Osteocyte (in vitro differentiated cells): ENCODE results near the gene IPP. TPM values are rescaled to one million over a fixed set of nuclear protein-coding genes. Genes with fewer than 3 reads are reported as not detected.
"Not testable (repeated sequence)": the region's sequence is repeated elsewhere in the genome, so short reads cannot be mapped to it uniquely, and the experiment has no call there.

Experiments used
- DNase-seq: peaks from one replicate; pipeline ENCODE4 v3.0.0; 2021; ENCODE audit warnings: mixed read lengths; ENCODE audit not compliant: unreplicated experiment; ENCODE audit errors: extremely low spot score
- H3K27ac Mint-ChIP-seq: one replicate; pipeline ENCODE4 v1.8.0; 2021; ENCODE audit warnings: mild to moderate bottlenecking, mixed read lengths; ENCODE audit not compliant: unreplicated experiment
- H3K27me3 Mint-ChIP-seq: one replicate; pipeline ENCODE4 v1.8.0; 2021; ENCODE audit warnings: mixed read lengths; ENCODE audit not compliant: unreplicated experiment
- H3K36me3 Mint-ChIP-seq: one replicate; pipeline ENCODE4 v1.8.0; 2021; ENCODE audit warnings: mixed read lengths; ENCODE audit not compliant: unreplicated experiment
- H3K4me1 Mint-ChIP-seq: one replicate; pipeline ENCODE4 v1.8.0; 2021; ENCODE audit warnings: mixed read lengths; ENCODE audit not compliant: unreplicated experiment
- H3K4me3 Mint-ChIP-seq: one replicate; pipeline ENCODE4 v1.8.0; 2021; ENCODE audit warnings: mild to moderate bottlenecking, moderate library complexity, mixed read lengths; ENCODE audit not compliant: unreplicated experiment
- H3K9me3 Mint-ChIP-seq: one replicate; pipeline ENCODE4 v1.8.0; 2021; ENCODE audit warnings: mixed read lengths; ENCODE audit not compliant: unreplicated experiment
- total RNA-seq: library from RNA; stranded (reverse); gene quantifications from 2 replicates; pipeline ENCODE4 v1.2.1, GENCODE V29; 2021
- TF ChIP-seq, protein P1 (sequence below): fragments of 200-600 bp; sonication (generic); IDR thresholded peaks from 2 replicates; pipeline ENCODE4 v1.5.0; 2021; ENCODE audit warnings: antibody characterized with exemption, mild to moderate bottlenecking, moderate library complexity

The IPP gene
- total RNA-seq, 1 donor from 2014 or later, result 21.9 TPM

DNA sequence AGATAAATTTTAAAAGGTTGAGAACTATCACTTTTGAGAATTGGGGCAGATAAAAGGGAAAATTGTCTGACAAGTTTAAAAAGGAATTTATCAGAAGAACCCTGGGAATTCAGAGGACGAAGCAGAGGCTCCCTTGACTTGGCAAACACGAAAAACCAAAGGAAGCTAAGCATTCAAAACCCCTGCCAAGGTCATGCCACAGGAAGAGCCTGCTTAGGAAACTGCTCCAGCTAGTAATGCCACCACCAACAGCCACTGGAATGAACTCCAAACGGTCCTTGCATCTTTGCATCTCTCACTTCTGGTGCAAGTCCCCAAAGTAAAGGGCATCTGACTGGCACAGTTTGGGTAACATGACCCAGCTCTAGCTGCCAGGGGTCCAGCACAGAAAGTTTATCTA, 71.3 kb downstream of the IPP start:
- Mint-ChIP-seq H3K36me3 (no peaks in the 10 kb centered on the region), H3K27ac (peak overlapping the region; percentile 56), H3K4me1 (peaks cover 68% of the 10 kb centered on the region), H3K9me3 (no peaks in the 10 kb centered on the region), H3K27me3 (no peaks in the 10 kb centered on the region), H3K4me3 (peak overlapping the region; percentile 35)
- DNase-seq, result no peak
- TF ChIP-seq, protein P1, sequence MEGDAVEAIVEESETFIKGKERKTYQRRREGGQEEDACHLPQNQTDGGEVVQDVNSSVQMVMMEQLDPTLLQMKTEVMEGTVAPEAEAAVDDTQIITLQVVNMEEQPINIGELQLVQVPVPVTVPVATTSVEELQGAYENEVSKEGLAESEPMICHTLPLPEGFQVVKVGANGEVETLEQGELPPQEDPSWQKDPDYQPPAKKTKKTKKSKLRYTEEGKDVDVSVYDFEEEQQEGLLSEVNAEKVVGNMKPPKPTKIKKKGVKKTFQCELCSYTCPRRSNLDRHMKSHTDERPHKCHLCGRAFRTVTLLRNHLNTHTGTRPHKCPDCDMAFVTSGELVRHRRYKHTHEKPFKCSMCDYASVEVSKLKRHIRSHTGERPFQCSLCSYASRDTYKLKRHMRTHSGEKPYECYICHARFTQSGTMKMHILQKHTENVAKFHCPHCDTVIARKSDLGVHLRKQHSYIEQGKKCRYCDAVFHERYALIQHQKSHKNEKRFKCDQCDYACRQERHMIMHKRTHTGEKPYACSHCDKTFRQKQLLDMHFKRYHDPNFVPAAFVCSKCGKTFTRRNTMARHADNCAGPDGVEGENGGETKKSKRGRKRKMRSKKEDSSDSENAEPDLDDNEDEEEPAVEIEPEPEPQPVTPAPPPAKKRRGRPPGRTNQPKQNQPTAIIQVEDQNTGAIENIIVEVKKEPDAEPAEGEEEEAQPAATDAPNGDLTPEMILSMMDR, result no peak

GRCh38 chr1:45678489-45678888, 72.0 kb downstream of the IPP start:
- H3K4me3 Mint-ChIP-seq, result no peak overlapping the region
- no peaks in the 10 kb centered on the region for H3K27me3 Mint-ChIP-seq
- peak overlapping the region; percentile 56 for H3K27ac Mint-ChIP-seq
- TF ChIP-seq, protein P1, result no peak
- H3K4me1 Mint-ChIP-seq, result peaks cover 69% of the 10 kb centered on the region
- no peaks in the 10 kb centered on the region for H3K36me3 Mint-ChIP-seq
- no peak for DNase-seq
- H3K9me3 Mint-ChIP-seq, result no peaks in the 10 kb centered on the region

DNA sequence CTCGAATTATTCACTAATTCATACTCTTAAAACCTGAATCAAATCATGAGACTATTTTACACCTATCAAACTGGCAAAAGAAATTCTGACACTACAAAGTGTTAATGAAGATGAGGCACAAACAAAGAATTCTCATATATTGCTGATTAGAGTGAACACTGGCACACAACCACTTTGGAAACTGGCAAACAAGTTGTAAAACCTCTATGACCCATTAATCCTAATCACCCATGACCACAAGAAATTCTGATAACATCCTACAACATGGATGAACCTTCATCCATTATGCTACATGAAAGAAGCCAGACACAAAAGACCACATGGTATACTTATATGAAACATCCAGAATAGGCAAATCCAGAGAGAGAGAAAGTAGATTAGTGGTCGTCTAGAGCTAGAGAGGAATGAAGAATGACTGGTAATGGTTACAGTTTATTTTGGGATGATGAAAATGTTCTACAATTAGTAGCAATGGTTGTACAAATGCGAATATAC, 72.7 kb downstream of the IPP start:
- no peak for DNase-seq
- Mint-ChIP-seq H3K36me3 (peaks cover 1% of the 10 kb centered on the region), H3K27me3 (no peaks in the 10 kb centered on the region), H3K9me3 (no peaks in the 10 kb centered on the region), H3K4me1 (peaks cover 72% of the 10 kb centered on the region), H3K4me3 (no peak overlapping the region), H3K27ac (peak overlapping the region; percentile 50)
- TF ChIP-seq, protein P1, result no peak

- H3K36me3 Mint-ChIP-seq, DNase-seq, H3K27me3 Mint-ChIP-seq, H3K27ac Mint-ChIP-seq, H3K9me3 Mint-ChIP-seq, H3K4me3 Mint-ChIP-seq: not testable (repeated sequence)
- peaks cover 66% of the 10 kb centered on the region for H3K4me1 Mint-ChIP-seq
These were observed 73.9 kb downstream of the IPP start for GRCh38 chr1:45676553-45676952.

GRCh38 chr1:45674478-45674877, 76.0 kb downstream of the IPP start:
- TF ChIP-seq, protein P1, result no peak
- no peaks in the 10 kb centered on the region for H3K27me3 Mint-ChIP-seq
- peaks cover 3% of the 10 kb centered on the region for H3K36me3 Mint-ChIP-seq
- DNase-seq, result no peak
- peaks cover 59% of the 10 kb centered on the region for H3K4me1 Mint-ChIP-seq
- no peak overlapping the region for H3K4me3 Mint-ChIP-seq
- peak overlapping the region; percentile 21 for H3K27ac Mint-ChIP-seq
- H3K9me3 Mint-ChIP-seq, result no peaks in the 10 kb centered on the region

DNA sequence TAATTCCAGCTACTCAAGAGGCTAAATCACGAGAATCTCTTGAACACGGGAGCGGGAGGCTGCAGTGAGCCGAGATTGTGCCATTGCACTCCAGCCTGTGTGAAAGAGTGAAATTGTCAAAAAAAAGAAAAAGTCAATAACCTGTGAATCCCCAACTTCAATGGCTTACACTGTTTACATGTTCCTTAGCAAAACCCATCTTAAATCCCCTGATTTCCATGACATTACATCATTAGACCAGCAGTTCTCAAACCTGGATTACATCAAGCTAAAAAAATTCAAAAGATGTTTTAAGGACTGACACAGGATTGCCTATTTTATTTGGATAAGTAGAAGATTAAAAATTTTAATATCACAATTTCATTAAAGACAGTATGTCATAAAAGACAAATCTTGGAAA, 76.5 kb downstream of the IPP start:
- TF ChIP-seq, protein P1, result no peak
- no peak overlapping the region for H3K4me3 Mint-ChIP-seq
- no peaks in the 10 kb centered on the region for H3K9me3 Mint-ChIP-seq
- H3K27me3 Mint-ChIP-seq, result no peaks in the 10 kb centered on the region
- peak overlapping the region; percentile 53 for H3K27ac Mint-ChIP-seq
- no peak for DNase-seq
- peaks cover 4% of the 10 kb centered on the region for H3K36me3 Mint-ChIP-seq
- peaks cover 59% of the 10 kb centered on the region for H3K4me1 Mint-ChIP-seq
